Fibroblast of gingiva (primary cell): ENCODE results near the gene ZNF90.
"Not testable (repeated sequence)": the region's sequence is repeated elsewhere in the genome, so short reads cannot be mapped to it uniquely, and the experiment has no call there.

Experiments used
- DNase-seq: peaks from one replicate; pipeline ENCODE4 v3.0.0-alpha.2; 2011; ENCODE audit warnings: low read depth

Gene ZNF90

GRCh38 chr19:20077791-20078463 is at the start of gene ZNF90:
Gene ZNF90, plus strand, starts transcription at chr19:20078000. Its CDS starts 133 bp downstream, at chr19:20078133.
- DNase-seq: peak; percentile 93

- no peak for DNase-seq
Observed at GRCh38 chr19:20028611-20029010, 49.2 kb upstream of the ZNF90 start.

- DNase-seq: no peak
Observed at GRCh38 chr19:20035935-20036334, 41.9 kb upstream of the ZNF90 start.

GRCh38 chr19:20038358-20039202 is 39.2 kb upstream of the ZNF90 start:
- no peak for DNase-seq

- DNase-seq: peak; percentile 92
Observed at GRCh38 chr19:20039203-20039723, 38.5 kb upstream of the ZNF90 start, which contains the start of gene ZNF682. Gene ZNF682, minus strand, starts transcription at chr19:20039505. Its CDS starts 160 bp downstream, at chr19:20039345.

GRCh38 chr19:20044663-20045062 is 33.1 kb upstream of the ZNF90 start:
- no peak for DNase-seq

GRCh38 chr19:20045742-20046141 is 32.1 kb upstream of the ZNF90 start:
- DNase-seq: not testable (repeated sequence)

- DNase-seq: peak; percentile 99
Observed at GRCh38 chr19:20051841-20052768, 25.7 kb upstream of the ZNF90 start.

GRCh38 chr19:20058738-20059137 is 19.1 kb upstream of the ZNF90 start:
- not testable (repeated sequence) for DNase-seq

- DNase-seq: no peak
Observed at GRCh38 chr19:20060282-20060681, 17.5 kb upstream of the ZNF90 start.

GRCh38 chr19:20066861-20067260 is 10.9 kb upstream of the ZNF90 start:
- no peak for DNase-seq

- DNase-seq: no peak
Observed at GRCh38 chr19:20067943-20068342, 9.9 kb upstream of the ZNF90 start.

GRCh38 chr19:20068559-20068958 is 9.2 kb upstream of the ZNF90 start:
- DNase-seq: not testable (repeated sequence)

GRCh38 chr19:20070691-20071090 is 7.1 kb upstream of the ZNF90 start:
- DNase-seq: no peak

GRCh38 chr19:20072936-20073335 is 4.9 kb upstream of the ZNF90 start:
- no peak for DNase-seq

GRCh38 chr19:20078581-20079031 is 806 bp downstream of the ZNF90 start:
- peak; percentile 48 for DNase-seq

- DNase-seq: no peak
Observed at GRCh38 chr19:20079476-20079875, 1.7 kb downstream of the ZNF90 start.

GRCh38 chr19:20080656-20081055 is 2.9 kb downstream of the ZNF90 start:
- DNase-seq: no peak

- not testable (repeated sequence) for DNase-seq
Observed at GRCh38 chr19:20082232-20082833, 4.5 kb downstream of the ZNF90 start.

- not testable (repeated sequence) for DNase-seq
Observed at GRCh38 chr19:20082876-20083275, 5.1 kb downstream of the ZNF90 start.

GRCh38 chr19:20102097-20102496 is 24.3 kb downstream of the ZNF90 start:
- no peak for DNase-seq
